IMR-90 (cell line): Measurements from ENCODE around the gene DAD1. TPM values are rescaled to one million over a fixed set of nuclear protein-coding genes. Genes with fewer than 3 reads are reported as not detected.

Experiments used
- ATAC-seq: fragments of 200-7000 bp; cut with Tn5 transposase; 2 replicates; pipeline ENCODE4 v1.9.1; 2020; ENCODE audit warnings: low read depth, mild to moderate bottlenecking, moderate library complexity
- BruUV-seq: library from RNA; stranded (reverse); fragments of 400-500 nt; replicated peaks from 2 replicates; lab custom pipeline; 2021; lab: Mats Ljungman, UMichigan
- CTCF ChIA-PET: fragments of 300-600 bp; formaldehyde crosslinking; extraction: SDS; loops from one replicate; lab custom pipeline; 2021; ENCODE audit warnings: antibody characterized with exemption; lab: Yijun Ruan, JAX
- POLR2A ChIA-PET: fragments of 300-600 bp; sonication (Branson Sonifier 250); formaldehyde crosslinking; loops from one replicate; lab custom pipeline; 2022; ENCODE audit warnings: antibody characterized with exemption; ENCODE audit not compliant: unreplicated experiment; lab: Charles Lee
- DNase-seq: peaks from one replicate; pipeline ENCODE4 v3.0.0; 2013
- H2AFZ ChIP-seq: replicated peaks from 2 replicates; pipeline ENCODE3; 2013; ENCODE audit warnings: low read length, mild to moderate bottlenecking; ENCODE audit not compliant: poor library complexity
- H2AK5ac ChIP-seq: 2 replicates; pipeline ENCODE4 v1.6.1; 2013; ENCODE audit warnings: low read depth, low read length, inconsistent platforms
- H2AK9ac ChIP-seq: replicated peaks from 2 replicates; pipeline ENCODE3; 2013; ENCODE audit warnings: mild to moderate bottlenecking, low read depth, low read length, moderate library complexity; ENCODE audit not compliant: poor library complexity
- H2BK120ac ChIP-seq: 2 replicates; pipeline ENCODE4 v1.6.1; 2013; ENCODE audit warnings: low read depth, low read length, inconsistent platforms
- H2BK15ac ChIP-seq: 3 replicates; pipeline ENCODE4 v1.6.1; 2013; ENCODE audit warnings: low read depth, low read length, inconsistent platforms
- H2BK20ac ChIP-seq: 2 replicates; pipeline ENCODE4 v1.6.1; 2013; ENCODE audit warnings: low read depth, mild to moderate bottlenecking, inconsistent platforms, low read length, moderate library complexity
- H2BK5ac ChIP-seq: 2 replicates; pipeline ENCODE4 v1.6.1; 2013; ENCODE audit warnings: mild to moderate bottlenecking, low read depth, low read length, inconsistent platforms; ENCODE audit not compliant: poor library complexity, severe bottlenecking
- H3K14ac ChIP-seq: replicated peaks from 2 replicates; pipeline ENCODE4 v1.6.1; 2013; ENCODE audit warnings: low read depth, low read length, inconsistent platforms
- H3K18ac ChIP-seq: 2 replicates; pipeline ENCODE4 v1.6.1; 2013; ENCODE audit warnings: low read depth, low read length, control low read depth
- H3K23ac ChIP-seq: 2 replicates; pipeline ENCODE4 v1.6.1; 2013; ENCODE audit warnings: low read depth, low read length, inconsistent platforms
- H3K27ac ChIP-seq: 2 replicates; pipeline ENCODE4 v1.5.1; 2013; ENCODE audit warnings: mild to moderate bottlenecking, control low read depth, low read length; ENCODE audit not compliant: insufficient read depth
- H3K27me3 ChIP-seq: 2 replicates; pipeline ENCODE4 v1.6.1; 2013; ENCODE audit warnings: low read length; ENCODE audit not compliant: control insufficient read depth, insufficient read depth
- H3K36me3 ChIP-seq: 2 replicates; pipeline ENCODE4 v1.6.1; 2013; ENCODE audit warnings: low read length, mixed read lengths; ENCODE audit not compliant: control insufficient read depth, insufficient read depth
- H3K4ac ChIP-seq: 2 replicates; pipeline ENCODE4 v1.6.1; 2013; ENCODE audit warnings: low read depth, low read length, inconsistent platforms
- H3K4me1 ChIP-seq: 2 replicates; pipeline ENCODE4 v1.6.1; 2013; ENCODE audit warnings: low read length, mixed read lengths; ENCODE audit not compliant: control insufficient read depth, insufficient read depth
- H3K4me2 ChIP-seq: 2 replicates; pipeline ENCODE4 v1.6.1; 2013; ENCODE audit warnings: low read depth, mild to moderate bottlenecking, control low read depth, low read length, moderate library complexity
- H3K4me3 ChIP-seq: 2 replicates; pipeline ENCODE4 v1.5.1; 2013; ENCODE audit warnings: low read depth, mild to moderate bottlenecking, control low read depth, low read length, moderate library complexity; ENCODE audit not compliant: insufficient read depth
- H3K56ac ChIP-seq: 2 replicates; pipeline ENCODE4 v1.6.1; 2013; ENCODE audit warnings: low read length, inconsistent platforms; ENCODE audit not compliant: insufficient read depth; ENCODE audit errors: extremely low read depth
- H3K79me1 ChIP-seq, 2 experiments: 2 replicates each; pipeline ENCODE4 v1.6.1; 2013; ENCODE audit warnings: low read length in 2 of 2, inconsistent platforms in 1 of 2, low read depth in 1 of 2
- H3K9ac ChIP-seq: 2 replicates; pipeline ENCODE4 v1.6.1; 2013; ENCODE audit warnings: low read depth, low read length, control low read depth
- H3K9me1 ChIP-seq: 2 replicates; pipeline ENCODE4 v1.6.1; 2013; ENCODE audit warnings: low read length, inconsistent platforms; ENCODE audit not compliant: insufficient read depth
- H3K9me3 ChIP-seq: 2 replicates; pipeline ENCODE4 v1.6.1; 2013; ENCODE audit warnings: low read length; ENCODE audit not compliant: control insufficient read depth, insufficient read depth
- H4K20me1 ChIP-seq: 2 replicates; pipeline ENCODE4 v1.6.1; 2013; ENCODE audit warnings: low read length, inconsistent platforms; ENCODE audit not compliant: insufficient read depth
- H4K5ac ChIP-seq: 2 replicates; pipeline ENCODE4 v1.6.1; 2013; ENCODE audit warnings: mild to moderate bottlenecking, low read depth, low read length, control low read depth
- H4K8ac ChIP-seq, 2 experiments: 2 replicates each; pipeline ENCODE4 v1.6.1; 2013; ENCODE audit warnings: low read depth in 2 of 2, low read length in 2 of 2, control low read depth in 1 of 2, inconsistent platforms in 1 of 2
- H4K91ac ChIP-seq: 2 replicates; pipeline ENCODE4 v1.6.1; 2013; ENCODE audit warnings: low read depth, low read length, inconsistent platforms; ENCODE audit not compliant: insufficient read depth
- CEBPB ChIP-seq: IDR thresholded peaks from 2 replicates; pipeline ENCODE4 v1.6.1; 2012; ENCODE audit warnings: low read depth, low read length, improper control_type of control experiment
- CHD1 ChIP-seq: IDR thresholded peaks from 2 replicates; pipeline ENCODE4 v1.6.1; 2012; ENCODE audit warnings: low read depth, low read length, improper control_type of control experiment
- FOS ChIP-seq: fragments of 150-350 bp; IDR thresholded peaks from 2 replicates; pipeline ENCODE4 v1.6.1; 2016; ENCODE audit warnings: low read depth, low read length
- MXI1 ChIP-seq: IDR thresholded peaks from 2 replicates; pipeline ENCODE4 v1.6.1; 2012; ENCODE audit warnings: low read depth, mild to moderate bottlenecking, low read length, moderate library complexity, borderline replicate concordance
- NFE2L2 ChIP-seq: fragments of 150-350 bp; IDR thresholded peaks from 2 replicates; pipeline ENCODE4 v1.6.1; 2016; ENCODE audit warnings: low read depth, mild to moderate bottlenecking, low read length
- POLR2A ChIP-seq: IDR thresholded peaks from 2 replicates; pipeline ENCODE4 v1.6.1; 2012; ENCODE audit warnings: mild to moderate bottlenecking, low read depth, low read length
- SMC3 ChIP-seq: fragments of 150-350 bp; IDR thresholded peaks from 2 replicates; pipeline ENCODE4 v1.6.1; 2016; ENCODE audit warnings: low read depth, mild to moderate bottlenecking, antibody characterized with exemption, low read length, moderate library complexity
- WGBS, 2 experiments: methylation state at CpG; one replicate each; pipeline versions ENCODE4 v1.1.5 to v1.1.7; 2013; ENCODE audit warnings: missing lambda C conversion rate in 2 of 2; ENCODE audit not compliant: insufficient read length in 1 of 2; ENCODE audit errors: extremely low coverage in 2 of 2; 5-methylcytosine and 5-hydroxymethylcytosine counted together
- dilution Hi-C: fragments of 300-500 bp; cut with HindIII; formaldehyde crosslinking; loops from one replicate; pipeline ENCODE4 v1.14.3; 2018; ENCODE audit warnings: low sequenced_read_pairs; ENCODE audit not compliant: unreplicated experiment
- in situ Hi-C: fragments of 300-500 bp; cut with MboI; formaldehyde crosslinking; loops from 3 replicates; pipeline ENCODE4 v1.14.3; 2019; ENCODE audit warnings: low sequenced_read_pairs, inconsistent platforms, mixed read lengths
- intact Hi-C: fragments of 100-400 bp; cut with micrococcal nuclease; formaldehyde crosslinking; loops from 2 replicates; pipeline ENCODE4 v1.10.0; 2022
- polyA plus RNA-seq, 3 experiments: library from polyadenylated mRNA; depleted of rRNA; stranded (reverse); fragments of >200 nt; gene quantifications; 2 replicates each; pipeline ENCODE4 v1.2.3, GENCODE V29; 2012; ENCODE audit warnings: low replicate concordance in 1 of 3
- total RNA-seq: library from RNA; depleted of rRNA; stranded (reverse); fragments of >200 nt; gene quantifications from 2 replicates; pipeline ENCODE4 v1.2.3, GENCODE V29; 2012
- TF ChIP-seq, protein P1 (sequence below): conservative IDR thresholded peaks from 2 replicates; pipeline ENCODE4 v1.5.1; 2012; ENCODE audit warnings: mild to moderate bottlenecking, low read depth, low read length, improper control_type of control experiment

Gene DAD1
- total and polyA plus RNA-seq, 2 of the 4 experiments (the other 2 are of a cell fraction): 396 to 496 TPM

DNA sequence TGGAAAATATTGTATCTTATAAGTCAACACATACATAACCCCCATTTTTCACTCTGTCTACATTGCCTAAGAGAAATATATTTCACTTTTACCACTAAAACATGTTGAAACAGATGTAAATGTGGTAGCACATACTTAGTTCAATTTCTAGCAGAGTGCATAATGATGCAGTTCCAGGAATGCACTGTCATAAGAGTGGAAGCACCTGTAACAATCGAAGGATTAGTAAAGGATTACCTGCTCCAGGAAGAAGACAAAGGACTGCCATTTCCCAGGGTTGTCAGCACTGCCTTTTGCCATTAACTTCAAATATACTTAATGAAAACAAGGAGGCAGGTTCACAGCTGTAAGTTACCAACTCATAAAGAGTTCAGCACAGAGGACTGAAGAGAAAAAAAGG lies 24.6 kb downstream of the DAD1 start:
- ChIA-PET CTCF (interaction anchor here (1.2 kb wide), 1 partner anchor 89 kb away, joined by 4 read pairs; no protein-coding TSS in a partner anchor), POLR2A (no interaction called here)
- H4K5ac ChIP-seq: no peak overlapping the region
- H2AFZ ChIP-seq: no peak overlapping the region
- H3K9ac ChIP-seq: no peak overlapping the region
- ATAC-seq (no peak), DNase-seq (no peak)
- H3K27ac ChIP-seq: no peak overlapping the region
- H3K4me1 ChIP-seq: no peaks in the 10 kb centered on the region
- no peak overlapping the region for H3K4ac ChIP-seq
- H2BK15ac ChIP-seq: no peak overlapping the region
- H3K79me1 ChIP-seq: peaks cover 12 to 24% of the 10 kb centered on the region in 2 experiments
- H3K4me2 ChIP-seq: no peak overlapping the region
- H3K36me3 ChIP-seq: peaks cover 18% of the 10 kb centered on the region
- no peaks in the 10 kb centered on the region for H3K9me3 ChIP-seq
- H3K9me1 ChIP-seq: no peaks in the 10 kb centered on the region
- intact Hi-C loops: loop anchor here (2.0 kb wide), 1 partner anchor 492 kb away; the partner anchor contains the start of gene CDH24
- no peak overlapping the region for H3K14ac ChIP-seq
- no peaks in the 10 kb centered on the region for H3K27me3 ChIP-seq
- BruUV-seq: no TSS peak
- no peak overlapping the region for H2BK5ac ChIP-seq
- no peak overlapping the region for H2AK9ac ChIP-seq
- no peak overlapping the region for H2AK5ac ChIP-seq
- H2BK120ac ChIP-seq: no peak overlapping the region
- no peak overlapping the region for H4K8ac ChIP-seq
- TF ChIP-seq CEBPB (no peak), FOS (no peak), MXI1 (no peak), NFE2L2 (no peak), POLR2A (no peak), CHD1 (no peak), SMC3 (no peak)
- TF ChIP-seq, protein P1, sequence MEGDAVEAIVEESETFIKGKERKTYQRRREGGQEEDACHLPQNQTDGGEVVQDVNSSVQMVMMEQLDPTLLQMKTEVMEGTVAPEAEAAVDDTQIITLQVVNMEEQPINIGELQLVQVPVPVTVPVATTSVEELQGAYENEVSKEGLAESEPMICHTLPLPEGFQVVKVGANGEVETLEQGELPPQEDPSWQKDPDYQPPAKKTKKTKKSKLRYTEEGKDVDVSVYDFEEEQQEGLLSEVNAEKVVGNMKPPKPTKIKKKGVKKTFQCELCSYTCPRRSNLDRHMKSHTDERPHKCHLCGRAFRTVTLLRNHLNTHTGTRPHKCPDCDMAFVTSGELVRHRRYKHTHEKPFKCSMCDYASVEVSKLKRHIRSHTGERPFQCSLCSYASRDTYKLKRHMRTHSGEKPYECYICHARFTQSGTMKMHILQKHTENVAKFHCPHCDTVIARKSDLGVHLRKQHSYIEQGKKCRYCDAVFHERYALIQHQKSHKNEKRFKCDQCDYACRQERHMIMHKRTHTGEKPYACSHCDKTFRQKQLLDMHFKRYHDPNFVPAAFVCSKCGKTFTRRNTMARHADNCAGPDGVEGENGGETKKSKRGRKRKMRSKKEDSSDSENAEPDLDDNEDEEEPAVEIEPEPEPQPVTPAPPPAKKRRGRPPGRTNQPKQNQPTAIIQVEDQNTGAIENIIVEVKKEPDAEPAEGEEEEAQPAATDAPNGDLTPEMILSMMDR: no peak
- H3K56ac ChIP-seq: no peak overlapping the region
- in situ Hi-C loops: no loop called here
- H4K20me1 ChIP-seq: peaks cover 8% of the 10 kb centered on the region
- no peak overlapping the region for H3K4me3 ChIP-seq
- no peak overlapping the region for H2BK20ac ChIP-seq
- no peak overlapping the region for H3K18ac ChIP-seq
- H3K23ac ChIP-seq: no peak overlapping the region
- no CpG with 5 or more reads among the region's 1 CpG for WGBS, 2 experiments
- no peak overlapping the region for H4K91ac ChIP-seq
- dilution Hi-C loops: no loop called here
